Ascending aorta (tissue), 2 donors: ENCODE data around the gene MIDN. TPM values are rescaled to one million over a fixed set of nuclear protein-coding genes. Genes with fewer than 3 reads are reported as not detected.

Experiments
- DNase-seq, 2 donors: peaks; one replicate each; pipeline ENCODE4 v3.0.0-alpha.2; 2019; ENCODE audit warnings: low spot score in 2 of 2
- H3K27ac ChIP-seq, 2 donors: fragments of 200-600 bp; sonication (generic); one replicate each; pipeline ENCODE4 v1.5.1; 2016 to 2017; ENCODE audit warnings: mild to moderate bottlenecking in 1 of 2
- H3K27me3 ChIP-seq: fragments of 200-600 bp; sonication (generic); one replicate; pipeline ENCODE4 v1.5.1; 2017
- H3K36me3 ChIP-seq, 2 donors: fragments of 200-600 bp; sonication (generic); one replicate each; pipeline ENCODE4 v1.5.1; 2016
- H3K4me1 ChIP-seq, 2 donors: fragments of 200-600 bp; sonication (generic); one replicate each; pipeline ENCODE4 v1.5.1; 2016 to 2017; ENCODE audit warnings: mild to moderate bottlenecking in 1 of 2
- H3K4me3 ChIP-seq, 2 donors: fragments of 200-600 bp; sonication (generic); one replicate each; pipeline ENCODE4 v1.5.1; 2016 to 2017; ENCODE audit warnings: mild to moderate bottlenecking in 1 of 2
- H3K9me3 ChIP-seq, 2 donors: fragments of 200-600 bp; sonication (generic); one replicate each; pipeline ENCODE4 v1.5.1; 2016
- intact Hi-C: fragments of 100-400 bp; cut with DNase I; formaldehyde crosslinking; loops from one replicate; pipeline ENCODE4 v1.15.1; 2023
- total RNA-seq: library from RNA; depleted of rRNA; stranded (reverse); fragments of >200 nt; gene quantifications from one replicate; pipeline ENCODE4 v1.1.0, GENCODE V29; 2016
- TF ChIP-seq, protein P1 (sequence below), 3 experiments: fragments of 200-600 bp in 2 of 3; fragments of 450-650 bp in 1 of 3; sonication (generic) in 2 of 3; IDR thresholded peaks; one replicate each; pipeline ENCODE4 v1.5.1; 2016 to 2019; ENCODE audit warnings: antibody characterized with exemption in 3 of 3, mild to moderate bottlenecking in 1 of 3, moderate library complexity in 1 of 3

MIDN gene
- total RNA-seq, 1 donor from 2014 or later = 307 TPM

DNA sequence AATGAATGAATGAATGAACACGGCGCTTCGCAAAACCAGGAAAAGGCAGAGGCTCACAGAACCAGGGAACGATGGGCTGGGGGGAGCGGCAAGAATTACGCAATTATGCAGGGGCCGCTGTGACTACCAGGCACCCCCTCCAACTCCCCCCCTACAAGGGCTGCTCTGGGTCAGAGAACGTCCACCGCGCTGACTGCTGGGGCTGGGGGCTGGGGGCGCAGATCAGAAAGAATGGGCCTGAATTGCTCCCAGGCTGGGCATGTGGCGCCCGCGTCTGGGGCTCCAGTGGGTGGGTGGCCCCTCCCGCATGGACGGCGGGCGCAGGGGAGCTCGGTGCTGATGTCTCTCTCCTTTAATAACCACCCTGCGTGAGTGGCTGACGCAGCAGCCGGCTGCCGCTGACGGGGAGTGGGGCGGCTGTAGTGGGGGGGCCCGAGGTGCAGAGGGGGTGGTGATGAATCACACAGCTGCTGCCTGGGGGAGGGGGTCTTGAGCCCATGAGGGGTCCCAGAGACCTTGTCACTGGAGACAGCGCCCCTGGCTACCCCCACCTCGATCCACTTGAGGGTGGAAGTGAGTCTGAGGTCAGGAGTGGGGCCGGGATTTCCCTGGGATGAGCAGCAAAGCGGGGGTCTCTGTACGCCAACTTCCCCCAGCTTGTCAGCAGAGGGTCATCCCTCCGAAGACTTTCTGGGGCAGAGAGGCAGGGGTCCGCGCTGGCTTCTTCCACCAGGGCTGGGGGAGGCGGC lies 19.3 kb downstream of the MIDN start:
- Histone ChIP-seq H3K27me3 (no peaks in the 10 kb centered on the region), H3K9me3 (no peaks in the 10 kb centered on the region), H3K27ac (peak overlapping the region; percentile 94 to 95), H3K36me3 (peaks cover 19 to 20% of the 10 kb centered on the region in 2 donors), H3K4me1 (peaks cover 36 to 61% of the 10 kb centered on the region in 2 donors), H3K4me3 (peak overlapping the region in 1 of 2 donors; percentile 71)
- intact Hi-C loops = loop anchor here (1.0 to 2.0 kb wide), 4 partner anchors 23 to 241 kb away; partner anchors contain the start of genes CNN2 and GPX4
- TF ChIP-seq, protein P1, sequence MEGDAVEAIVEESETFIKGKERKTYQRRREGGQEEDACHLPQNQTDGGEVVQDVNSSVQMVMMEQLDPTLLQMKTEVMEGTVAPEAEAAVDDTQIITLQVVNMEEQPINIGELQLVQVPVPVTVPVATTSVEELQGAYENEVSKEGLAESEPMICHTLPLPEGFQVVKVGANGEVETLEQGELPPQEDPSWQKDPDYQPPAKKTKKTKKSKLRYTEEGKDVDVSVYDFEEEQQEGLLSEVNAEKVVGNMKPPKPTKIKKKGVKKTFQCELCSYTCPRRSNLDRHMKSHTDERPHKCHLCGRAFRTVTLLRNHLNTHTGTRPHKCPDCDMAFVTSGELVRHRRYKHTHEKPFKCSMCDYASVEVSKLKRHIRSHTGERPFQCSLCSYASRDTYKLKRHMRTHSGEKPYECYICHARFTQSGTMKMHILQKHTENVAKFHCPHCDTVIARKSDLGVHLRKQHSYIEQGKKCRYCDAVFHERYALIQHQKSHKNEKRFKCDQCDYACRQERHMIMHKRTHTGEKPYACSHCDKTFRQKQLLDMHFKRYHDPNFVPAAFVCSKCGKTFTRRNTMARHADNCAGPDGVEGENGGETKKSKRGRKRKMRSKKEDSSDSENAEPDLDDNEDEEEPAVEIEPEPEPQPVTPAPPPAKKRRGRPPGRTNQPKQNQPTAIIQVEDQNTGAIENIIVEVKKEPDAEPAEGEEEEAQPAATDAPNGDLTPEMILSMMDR (IDR thresholded peaks at IDR 0.05) = no peak
- no peak for DNase-seq

DNA sequence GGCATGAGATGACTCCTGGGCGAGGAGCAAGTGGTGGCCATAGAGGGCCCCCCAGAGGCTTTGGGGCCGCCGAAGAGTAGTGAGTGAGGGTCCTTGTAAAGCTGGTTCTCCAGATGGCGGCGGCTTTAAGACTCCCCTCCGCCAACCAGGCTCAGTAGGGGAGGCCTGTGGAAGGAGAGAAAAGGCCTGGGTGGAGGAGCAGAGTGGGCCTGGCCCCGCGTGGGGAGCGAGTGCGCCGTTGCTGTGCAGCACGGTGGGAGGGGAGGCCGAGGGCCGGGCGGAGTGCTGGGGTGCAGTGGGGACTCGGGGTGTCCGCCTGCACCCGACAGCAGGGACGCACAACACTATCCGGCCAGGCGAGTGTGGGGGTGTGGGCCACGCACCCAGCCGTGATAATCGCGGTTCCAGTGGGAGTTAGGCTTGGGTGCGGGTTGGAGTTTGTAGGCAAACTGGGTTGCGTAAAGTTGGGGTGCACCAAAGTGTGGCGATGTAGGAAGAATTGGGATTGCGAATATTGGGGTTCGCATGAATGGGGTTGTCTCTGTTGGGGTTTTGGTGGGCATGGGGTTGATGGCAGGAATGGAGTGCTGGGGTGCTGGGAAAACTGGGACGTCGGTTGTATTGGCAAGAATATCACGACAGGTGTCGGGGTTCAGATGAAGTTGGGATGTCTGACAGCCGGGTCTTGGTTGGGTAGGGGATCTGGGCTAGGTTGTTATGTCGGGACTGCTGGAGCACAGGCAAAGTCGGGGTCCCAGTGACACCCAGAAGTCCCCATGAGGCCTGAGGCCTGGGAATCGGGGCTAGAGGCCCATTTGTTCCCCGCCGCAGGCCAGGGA lies 20.1 kb downstream of the MIDN start:
- no peaks in the 10 kb centered on the region for H3K9me3 ChIP-seq
- TF ChIP-seq, protein P1 (IDR thresholded peaks at IDR 0.05) = no peak
- peak overlapping the region in 1 of 2 donors; percentile 14 for H3K4me3 ChIP-seq
- no peaks in the 10 kb centered on the region for H3K27me3 ChIP-seq
- intact Hi-C loops = loop anchor here (1.0 to 2.0 kb wide), 3 partner anchors 19 to 242 kb away; partner anchors contain the start of genes CNN2 and GPX4
- peak in 1 of 2 donors; percentile 70 for DNase-seq
- H3K36me3 ChIP-seq = peaks cover 27% of the 10 kb centered on the region in 2 donors
- H3K4me1 ChIP-seq = peaks cover 34 to 67% of the 10 kb centered on the region in 2 donors
- peak overlapping the region; percentile 94 to 95 for H3K27ac ChIP-seq

DNA sequence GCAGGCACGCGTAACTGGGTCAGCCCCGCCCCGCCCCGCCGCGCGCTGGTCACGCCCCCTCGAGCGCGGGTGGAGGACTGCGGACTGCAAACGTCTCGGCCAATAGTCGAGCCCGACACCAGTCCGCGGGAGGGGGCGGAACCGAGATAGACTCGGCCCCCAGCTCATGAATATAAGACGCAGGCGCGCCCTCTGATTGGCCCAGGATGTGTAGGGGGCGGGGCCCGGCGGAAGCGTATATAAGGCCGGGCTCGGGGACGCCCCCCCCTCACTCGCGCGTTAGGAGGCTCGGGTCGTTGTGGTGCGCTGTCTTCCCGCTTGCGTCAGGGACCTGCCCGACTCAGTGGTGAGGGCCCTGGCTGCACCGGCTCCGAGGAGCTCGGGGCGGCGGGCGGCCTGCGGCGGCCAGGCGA lies 20.7 kb downstream of the MIDN start, which contains the start of gene CIRBP:
TSS of gene CIRBP (plus strand) at position 268 of the 413 bp plus-strand sequence. CDS start 1,602 bp downstream, outside the sequence.
- intact Hi-C loops = loop anchor here (1.0 to 2.0 kb wide), 3 partner anchors 20 to 242 kb away; partner anchors contain the start of genes CNN2 and GPX4
- H3K4me1 ChIP-seq = peaks cover 34 to 71% of the 10 kb centered on the region in 2 donors
- TF ChIP-seq, protein P1 (IDR thresholded peaks at IDR 0.05) = no peak
- H3K36me3 ChIP-seq = peaks cover 33% of the 10 kb centered on the region in 2 donors
- no peaks in the 10 kb centered on the region for H3K9me3 ChIP-seq
- H3K4me3 ChIP-seq = peak within 1 kb of the TSS; percentile 71 to 88
- H3K27me3 ChIP-seq = no peaks in the 10 kb centered on the region
- peak; percentile 100 for DNase-seq
- H3K27ac ChIP-seq = peak within 1 kb of the TSS; percentile 94 to 95

DNA sequence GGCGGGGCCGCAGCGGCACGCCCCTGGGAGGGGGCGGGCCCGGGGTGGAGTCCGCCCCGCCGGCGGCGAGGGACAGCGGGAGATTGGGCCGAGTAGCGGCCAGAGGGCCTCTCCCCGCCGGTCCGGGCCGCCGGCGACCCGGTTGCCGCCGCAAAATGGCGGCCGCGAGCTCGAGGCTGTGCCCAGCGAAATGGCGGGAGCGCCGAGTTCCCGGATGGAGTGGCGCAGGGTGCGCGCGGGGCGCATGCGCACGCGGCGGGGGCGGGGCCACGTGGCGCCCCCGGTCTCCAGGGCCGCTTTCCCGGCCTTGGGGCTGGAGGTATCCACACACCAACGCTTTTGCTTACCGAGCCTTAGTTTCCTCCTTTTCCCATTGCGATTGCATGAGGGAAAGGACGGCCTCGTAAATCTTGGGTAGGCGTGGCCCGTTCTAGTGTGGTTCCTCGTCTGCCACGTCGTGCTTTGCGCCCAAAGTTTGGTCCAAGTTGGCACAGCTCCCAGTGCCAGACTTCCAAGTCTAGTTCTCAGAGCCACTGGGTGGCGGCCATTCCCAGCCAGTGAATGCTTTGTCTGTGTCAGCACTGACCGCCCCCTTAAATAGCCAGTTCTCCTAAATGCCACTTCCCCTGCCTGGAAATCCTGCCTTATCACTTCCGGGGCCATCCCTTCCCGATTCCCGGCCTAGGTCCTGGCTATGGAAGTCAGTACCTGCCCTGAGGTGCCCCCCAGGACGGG lies 21.3 kb downstream of the MIDN start:
- peak overlapping the region; percentile 94 to 95 for H3K27ac ChIP-seq
- intact Hi-C loops = loop anchor here (1.0 to 2.0 kb wide), 3 partner anchors 20 to 243 kb away; partner anchors contain the start of genes CNN2 and GPX4
- peak overlapping the region; percentile 71 to 88 for H3K4me3 ChIP-seq
- peaks cover 39% of the 10 kb centered on the region in 2 donors for H3K36me3 ChIP-seq
- no peaks in the 10 kb centered on the region for H3K9me3 ChIP-seq
- no peaks in the 10 kb centered on the region for H3K27me3 ChIP-seq
- DNase-seq = peak in 1 of 2 donors; percentile 96
- H3K4me1 ChIP-seq = peaks cover 39 to 77% of the 10 kb centered on the region in 2 donors
- TF ChIP-seq, protein P1 (IDR thresholded peaks at IDR 0.05) = peak in 1 of 3 experiments; percentile 12
